Endothelial cell of umbilical vein (primary cell): ENCODE results near the gene HASPIN. TPM values are rescaled to one million over a fixed set of nuclear protein-coding genes. Genes with fewer than 3 reads are reported as not detected.

Experiments
- BruUV-seq: library from RNA; stranded (reverse); fragments of 400-500 nt; replicated peaks from 2 replicates; lab custom pipeline; 2021; lab: Mats Ljungman, UMichigan
- CTCF ChIA-PET: fragments of 300-600, 350-600 bp; sonication (Branson Sonifier 250); formaldehyde crosslinking; loops from one replicate; lab custom pipeline; 2021; ENCODE audit warnings: antibody characterized with exemption, inconsistent platforms; lab: Charles Lee
- POLR2A ChIA-PET: fragments of 300-600, 350-600 bp; sonication (Branson Sonifier 250); formaldehyde crosslinking; loops from one replicate; lab custom pipeline; 2021; ENCODE audit warnings: antibody characterized with exemption, inconsistent platforms; lab: Charles Lee
- DNase-seq: peaks from one replicate; pipeline ENCODE4 v3.0.0-alpha.2; 2011; ENCODE audit warnings: low read depth, low spot score
- FAIRE-seq: peaks from 2 replicates; lab custom pipeline; 2011; peaks lifted over from hg19 to GRCh38; lab: Jason Lieb, UNC
- H2AFZ ChIP-seq: 2 replicates; pipeline ENCODE4 v1.6.0; 2012; ENCODE audit warnings: low read depth, low read length, control low read depth, inconsistent platforms
- H3K27ac ChIP-seq: 2 replicates; pipeline ENCODE4 v1.5.1; 2011; ENCODE audit warnings: low read depth, mild to moderate bottlenecking, control low read depth, low read length, moderate library complexity; ENCODE audit not compliant: insufficient read depth
- H3K27me3 ChIP-seq, 2 experiments: 2 replicates each; pipeline versions ENCODE4 v1.6.0 to v1.6.1; 2011; ENCODE audit warnings: low read length in 2 of 2, mixed read lengths in 1 of 2; ENCODE audit not compliant: control insufficient read depth in 2 of 2, insufficient read depth in 2 of 2
- H3K36me3 ChIP-seq, 2 experiments: 2 replicates in 1 of 2; 3 replicates in 1 of 2; pipeline ENCODE4 v1.5.1; 2011; ENCODE audit warnings: low read length in 2 of 2, mild to moderate bottlenecking in 1 of 2, moderate library complexity in 1 of 2; ENCODE audit not compliant: control insufficient read depth in 2 of 2, insufficient read depth in 2 of 2; ENCODE audit errors: extremely low read depth in 1 of 2
- H3K4me1 ChIP-seq: 3 replicates; pipeline ENCODE4 v1.5.1; 2011; ENCODE audit warnings: mild to moderate bottlenecking, low read length; ENCODE audit not compliant: control insufficient read depth, insufficient read depth; ENCODE audit errors: extremely low read depth
- H3K4me2 ChIP-seq: 2 replicates; pipeline ENCODE4 v1.6.1; 2011; ENCODE audit warnings: low read length, control low read depth, mixed read lengths; ENCODE audit not compliant: insufficient read depth
- H3K4me3 ChIP-seq, 3 experiments: fragments of 200-600 bp in 1 of 3; sonication (generic), shearing (Covaris generic) in 1 of 3; replicated peaks in 1 of 3; 2 replicates each; pipeline ENCODE4 v1.5.1; 2011 to 2016; ENCODE audit warnings: control low read depth in 3 of 3, low read length in 3 of 3, mild to moderate bottlenecking in 2 of 3, inconsistent platforms in 1 of 3, low read depth in 1 of 3, moderate library complexity in 1 of 3; ENCODE audit not compliant: insufficient read depth in 1 of 3
- H3K79me2 ChIP-seq: 2 replicates; pipeline ENCODE4 v1.6.0; 2012; ENCODE audit warnings: low read length, inconsistent platforms; ENCODE audit not compliant: control insufficient read depth, insufficient read depth
- H3K9ac ChIP-seq: replicated peaks from 2 replicates; pipeline ENCODE3; 2011; ENCODE audit warnings: low read length, control low read depth; ENCODE audit not compliant: insufficient read depth; ENCODE audit errors: extremely low read depth
- H3K9me1 ChIP-seq: replicated peaks from 3 replicates; pipeline ENCODE4 v1.6.0; 2011; ENCODE audit warnings: mild to moderate bottlenecking, low read length; ENCODE audit not compliant: control insufficient read depth, insufficient read depth; ENCODE audit errors: extremely low read depth
- H3K9me3 ChIP-seq: replicated peaks from 2 replicates; pipeline ENCODE4 v1.5.1; 2012; ENCODE audit warnings: low read length, inconsistent platforms; ENCODE audit not compliant: control insufficient read depth, insufficient read depth
- H4K20me1 ChIP-seq: replicated peaks from 2 replicates; pipeline ENCODE3; 2011; ENCODE audit warnings: mild to moderate bottlenecking, low read length; ENCODE audit not compliant: control insufficient read depth, insufficient read depth; ENCODE audit errors: extremely low read depth
- CTCF ChIP-seq, 2 donors: IDR thresholded peaks; 1 replicate in 1 of 2; 2 replicates in 1 of 2; pipeline ENCODE4 v1.5.1; 2011; ENCODE audit warnings: low read length in 2 of 2, mild to moderate bottlenecking in 2 of 2, moderate library complexity in 2 of 2, control low read depth in 1 of 2, inconsistent platforms in 1 of 2, low read depth in 1 of 2; ENCODE audit not compliant: insufficient read depth in 1 of 2; ENCODE audit errors: extremely low read depth in 1 of 2
- EZH2 ChIP-seq: IDR thresholded peaks from 2 replicates; pipeline ENCODE4 v1.6.1; 2012; ENCODE audit warnings: borderline replicate concordance, low read depth, mild to moderate bottlenecking, moderate library complexity, low read length, inconsistent platforms; ENCODE audit not compliant: severe bottlenecking
- FOS ChIP-seq: IDR thresholded peaks from 2 replicates; pipeline ENCODE4 v1.6.1; 2011; ENCODE audit warnings: mild to moderate bottlenecking, low read length, moderate library complexity, borderline replicate concordance; ENCODE audit not compliant: insufficient read depth
- GATA2 ChIP-seq: IDR thresholded peaks from 2 replicates; pipeline ENCODE4 v1.7.0; 2011; ENCODE audit warnings: low read depth, mild to moderate bottlenecking, moderate library complexity, mixed read lengths, low read length; ENCODE audit not compliant: insufficient read length, insufficient read depth
- JUN ChIP-seq: IDR thresholded peaks from 2 replicates; pipeline ENCODE4 v1.6.1; 2011; ENCODE audit warnings: borderline replicate concordance, low read depth; ENCODE audit not compliant: insufficient read length, insufficient read depth
- MAX ChIP-seq: IDR thresholded peaks from 2 replicates; pipeline ENCODE4 v1.6.1; 2011; ENCODE audit not compliant: insufficient read depth, insufficient read length
- MYC ChIP-seq: IDR thresholded peaks from one replicate; pipeline ENCODE4 v1.6.1; 2011; ENCODE audit warnings: mild to moderate bottlenecking, low read depth, low read length
- POLR2A ChIP-seq: IDR thresholded peaks from 2 replicates; pipeline ENCODE4 v1.6.1; 2012; ENCODE audit warnings: low read depth, mild to moderate bottlenecking, control low read depth, low read length
- POLR2AphosphoS5 ChIP-seq: IDR thresholded peaks from 2 replicates; pipeline ENCODE4 v1.6.1; 2012; ENCODE audit warnings: low read depth, mild to moderate bottlenecking, control low read depth, low read length, moderate library complexity; ENCODE audit not compliant: insufficient read depth
- dilution Hi-C: fragments of 300-500 bp; cut with MboI; formaldehyde crosslinking; loops from one replicate; pipeline ENCODE4 v1.15.0; 2019; ENCODE audit warnings: low sequenced_read_pairs; ENCODE audit not compliant: extremely low pct_ligation_motif_present
- intact Hi-C: fragments of 100-400 bp; cut with micrococcal nuclease; formaldehyde crosslinking; loops from one replicate; pipeline ENCODE4 v1.10.0; 2022
- polyA plus RNA-seq, 4 experiments: library from polyadenylated mRNA; depleted of rRNA in 3 of 4; stranded (reverse) in 3 of 4; unstranded in 1 of 4; fragments of >200 nt; gene quantifications; 2 replicates each; pipeline versions ENCODE4 v1.2.1 to v1.2.3, GENCODE V29; 2011 to 2012; ENCODE audit warnings: missing spikeins in 1 of 4
- total RNA-seq: library from RNA; stranded (reverse); gene quantifications from 2 replicates; pipeline ENCODE4 v1.2.3, GENCODE V29; 2021

HASPIN gene
- total and polyA plus RNA-seq, 2 donors (not counting 3 experiments of a cell fraction or from before 2014, with no cell fraction given), result 2.7 to 13.2 TPM

GRCh38 chr17:3765981-3766380 lies 42.3 kb downstream of the HASPIN start:
- Histone ChIP-seq H3K4me3 (no peak overlapping the region), H3K79me2 (no peaks in the 10 kb centered on the region), H3K9ac (no peak overlapping the region), H3K27ac (no peak overlapping the region), H4K20me1 (no peaks in the 10 kb centered on the region), H3K27me3 (no peaks in the 10 kb centered on the region), H3K9me3 (no peaks in the 10 kb centered on the region), H3K36me3 (no peaks in the 10 kb centered on the region), H3K4me2 (no peak overlapping the region), H2AFZ (no peak overlapping the region), H3K4me1 (peaks cover 2% of the 10 kb centered on the region), H3K9me1 (no peaks in the 10 kb centered on the region)
- TF ChIP-seq EZH2 (no peak), POLR2AphosphoS5 (no peak), POLR2A (no peak), JUN (no peak), CTCF (IDR thresholded peaks at IDR 0.05; ENCODE audit: extremely low read depth in 1 of 2, insufficient read depth in 1 of 2, low read depth in 1 of 2, low read length in 2 of 2) (no peak), MYC (no peak), FOS (no peak), MAX (no peak), GATA2 (no peak)
- DNase-seq (no peak), FAIRE-seq (no peak)
- intact Hi-C loops (no loop called here), dilution Hi-C loops (no loop called here)
- POLR2A ChIA-PET, result no interaction called here
- CTCF ChIA-PET, result interaction anchor here (1.4 kb wide), 1 partner anchor 28 kb away, joined by 4 read pairs; no protein-coding TSS in a partner anchor
- BruUV-seq, result no TSS peak
